GM23338 (cell line): ENCODE data around the gene DOCK2. TPM values are rescaled to one million over a fixed set of nuclear protein-coding genes. Genes with fewer than 3 reads are reported as not detected.

Experiments used
- ATAC-seq: fragments of 200-7000 bp; cut with Tn5 transposase; 3 replicates; pipeline ENCODE4 v1.9.1; 2020
- DNase-seq: peaks from one replicate; pipeline ENCODE4 v3.0.0-alpha.2; 2015; ENCODE audit warnings: low spot score
- H2AFZ ChIP-seq: fragments of 200-600 bp; sonication (generic); 2 replicates; pipeline ENCODE4 v1.8.0; 2016; ENCODE audit warnings: antibody characterized with exemption, mild to moderate bottlenecking, moderate library complexity
- H3F3A ChIP-seq: fragments of 200-600 bp; sonication (generic); replicated peaks from 2 replicates; pipeline ENCODE4 v1.8.0; 2017; ENCODE audit warnings: antibody characterized with exemption, mixed run types, low read depth
- H3K27ac ChIP-seq: fragments of 200-600 bp; sonication (generic); 2 replicates; pipeline ENCODE4 v1.6.1; 2016; ENCODE audit warnings: low read depth
- H3K27me3 ChIP-seq: fragments of 200-600 bp; sonication (generic); 2 replicates; pipeline ENCODE4 v1.8.0; 2016; ENCODE audit warnings: mild to moderate bottlenecking, mixed run types, moderate library complexity; ENCODE audit not compliant: insufficient read depth
- H3K36me3 ChIP-seq: fragments of 200-600 bp; sonication (generic); 2 replicates; pipeline ENCODE4 v1.8.0; 2016; ENCODE audit warnings: mild to moderate bottlenecking; ENCODE audit not compliant: insufficient read depth
- H3K4me1 ChIP-seq: fragments of 200-600 bp; sonication (generic); 2 replicates; pipeline ENCODE4 v1.8.0; 2016; ENCODE audit warnings: mild to moderate bottlenecking, moderate library complexity; ENCODE audit not compliant: insufficient read depth
- H3K4me2 ChIP-seq: fragments of 200-600 bp; sonication (generic); 2 replicates; pipeline ENCODE4 v1.7.1; 2017; ENCODE audit warnings: mixed run types
- H3K4me3 ChIP-seq: fragments of 200-600 bp; sonication (generic); 2 replicates; pipeline ENCODE4 v1.6.1; 2016; ENCODE audit warnings: mixed run types
- H3K79me2 ChIP-seq: fragments of 200-600 bp; sonication (generic); replicated peaks from 2 replicates; pipeline ENCODE4 v1.8.0; 2017; ENCODE audit warnings: mild to moderate bottlenecking; ENCODE audit not compliant: insufficient read depth
- H3K9me2 ChIP-seq: fragments of 200-600 bp; sonication (generic); 2 replicates; pipeline ENCODE4 v1.8.0; 2017; ENCODE audit not compliant: insufficient read depth
- H4K20me1 ChIP-seq: fragments of 200-600 bp; sonication (generic); replicated peaks from 2 replicates; pipeline ENCODE4 v1.8.0; 2017; ENCODE audit warnings: mild to moderate bottlenecking; ENCODE audit not compliant: insufficient read depth
- H3K27ac Mint-ChIP-seq: 2 replicates; pipeline ENCODE4 v1.8.0; 2020; ENCODE audit warnings: inconsistent platforms, mild to moderate bottlenecking, moderate library complexity, mixed read lengths
- H3K27me3 Mint-ChIP-seq: 3 replicates; pipeline ENCODE4 v1.8.0; 2022; ENCODE audit warnings: low read depth, mild to moderate bottlenecking, moderate library complexity, mixed read lengths, inconsistent platforms; ENCODE audit not compliant: insufficient read depth, poor library complexity
- H3K36me3 Mint-ChIP-seq: 3 replicates; pipeline ENCODE4 v1.8.0; 2021; ENCODE audit warnings: low read depth, mild to moderate bottlenecking, inconsistent platforms, moderate library complexity, mixed read lengths
- H3K4me1 Mint-ChIP-seq: 3 replicates; pipeline ENCODE4 v1.8.0; 2020; ENCODE audit warnings: mild to moderate bottlenecking, inconsistent platforms, mixed read lengths
- H3K4me3 Mint-ChIP-seq: 3 replicates; pipeline ENCODE4 v1.8.0; 2021; ENCODE audit warnings: moderate library complexity, mild to moderate bottlenecking, inconsistent platforms, mixed read lengths
- H3K9me3 Mint-ChIP-seq: 3 replicates; pipeline ENCODE4 v1.8.0; 2020; ENCODE audit warnings: moderate library complexity, mild to moderate bottlenecking, inconsistent platforms, mixed read lengths
- CREB1 ChIP-seq: fragments of 250-450 bp; sonication (Bioruptor Pico); IDR thresholded peaks from 2 replicates; pipeline ENCODE4 v1.5.0; 2020; ENCODE audit warnings: low read depth, mild to moderate bottlenecking, moderate library complexity
- EZH2phosphoT487 ChIP-seq: fragments of 200-600 bp; sonication (generic); IDR thresholded peaks from one replicate; pipeline ENCODE4 v1.8.1; 2018; ENCODE audit warnings: antibody characterized with exemption; ENCODE audit not compliant: unreplicated experiment
- JUNB ChIP-seq: IDR thresholded peaks from one replicate; pipeline ENCODE4 v1.6.1; 2016; ENCODE audit warnings: antibody characterized with exemption; ENCODE audit not compliant: unreplicated experiment
- NANOG ChIP-seq: IDR thresholded peaks from 2 replicates; pipeline ENCODE4 v1.6.1; 2016; ENCODE audit warnings: antibody characterized with exemption, borderline replicate concordance
- POLR2AphosphoS5 ChIP-seq: IDR thresholded peaks from 2 replicates; pipeline ENCODE4 v1.6.1; 2016; ENCODE audit warnings: antibody characterized with exemption, low read depth
- STAT1 ChIP-seq: IDR thresholded peaks from one replicate; pipeline ENCODE4 v1.6.1; 2016; ENCODE audit warnings: antibody characterized with exemption; ENCODE audit not compliant: unreplicated experiment
- ZNF114 ChIP-seq: fragments of 250-450 bp; sonication (Bioruptor Pico); IDR thresholded peaks from 2 replicates; pipeline ENCODE4 v1.5.0; 2020; ENCODE audit warnings: mild to moderate bottlenecking, moderate library complexity
- ZNF331 ChIP-seq: fragments of 250-450 bp; sonication (Bioruptor Pico); IDR thresholded peaks from 2 replicates; pipeline ENCODE4 v1.5.0; 2020; ENCODE audit warnings: low read depth, mild to moderate bottlenecking, moderate library complexity
- ZNF462 ChIP-seq: fragments of 250-450 bp; sonication (Bioruptor Pico); IDR thresholded peaks from 2 replicates; pipeline ENCODE4 v1.5.0; 2020; ENCODE audit warnings: mild to moderate bottlenecking, moderate library complexity
- polyA plus RNA-seq: library from polyadenylated mRNA; unstranded; fragments of >200 nt; fragmentation: Nextera tagmentation; extraction: Ambion mirVana; gene quantifications from 2 replicates; pipeline ENCODE4 v1.2.1, GENCODE V29; 2016
- total RNA-seq: library from RNA; depleted of rRNA; stranded (reverse); fragments of >200 nt; shearing (Covaris generic); gene quantifications from 2 replicates; pipeline ENCODE4 v1.2.3, GENCODE V29; 2014
- TF ChIP-seq, protein P1 (sequence below): IDR thresholded peaks from 2 replicates; pipeline ENCODE4 v1.6.1; 2016; ENCODE audit warnings: antibody characterized with exemption
- TF ChIP-seq, protein P2 (sequence below): IDR thresholded peaks from one replicate; pipeline ENCODE4 v1.6.1; 2018; ENCODE audit warnings: antibody characterized with exemption; ENCODE audit not compliant: unreplicated experiment

The DOCK2 gene
- total and polyA plus RNA-seq, 2 experiments from 2014 or later, result 3.7 to 9.4 TPM

- H3K4me3 Mint-ChIP-seq, result no peak overlapping the region
- H2AFZ ChIP-seq, result no peak overlapping the region
- H3K27ac ChIP-seq, result no peak overlapping the region
- H3K4me1 Mint-ChIP-seq, result no peaks in the 10 kb centered on the region
- H3K4me1 ChIP-seq, result no peaks in the 10 kb centered on the region
- no peaks in the 10 kb centered on the region for H3K9me3 Mint-ChIP-seq
- ATAC-seq (no peak), DNase-seq (no peak)
- no peaks in the 10 kb centered on the region for H3K36me3 ChIP-seq
- no peaks in the 10 kb centered on the region for H3K36me3 Mint-ChIP-seq
- H3K4me3 ChIP-seq, result no peak overlapping the region
- H4K20me1 ChIP-seq, result no peaks in the 10 kb centered on the region
- H3K79me2 ChIP-seq, result no peaks in the 10 kb centered on the region
- no peak for TF ChIP-seq NANOG
- H3K27me3 ChIP-seq, result no peaks in the 10 kb centered on the region
- peaks cover 5% of the 10 kb centered on the region for H3K27me3 Mint-ChIP-seq
- no peak overlapping the region for H3K4me2 ChIP-seq
- H3F3A ChIP-seq, result no peaks in the 10 kb centered on the region
- no peaks in the 10 kb centered on the region for H3K9me2 ChIP-seq
- H3K27ac Mint-ChIP-seq, result no peak overlapping the region
Measured at GRCh38 chr5:170081616-170082015, 444.5 kb downstream of the DOCK2 start.

GRCh38 chr5:170082701-170083100 is 445.6 kb downstream of the DOCK2 start:
- Mint-ChIP-seq H3K9me3 (no peaks in the 10 kb centered on the region), H3K4me3 (no peak overlapping the region), H3K27me3 (peaks cover 5% of the 10 kb centered on the region), H3K27ac (no peak overlapping the region), H3K36me3 (no peaks in the 10 kb centered on the region), H3K4me1 (no peaks in the 10 kb centered on the region)
- Histone ChIP-seq H3K27me3 (no peaks in the 10 kb centered on the region), H4K20me1 (no peaks in the 10 kb centered on the region), H3K4me1 (no peaks in the 10 kb centered on the region), H3K4me2 (no peak overlapping the region), H2AFZ (no peak overlapping the region), H3F3A (no peaks in the 10 kb centered on the region), H3K36me3 (no peaks in the 10 kb centered on the region), H3K27ac (no peak overlapping the region), H3K9me2 (no peaks in the 10 kb centered on the region), H3K4me3 (no peak overlapping the region), H3K79me2 (no peaks in the 10 kb centered on the region)
- DNase-seq (no peak), ATAC-seq (no peak)
- TF ChIP-seq, protein P1, sequence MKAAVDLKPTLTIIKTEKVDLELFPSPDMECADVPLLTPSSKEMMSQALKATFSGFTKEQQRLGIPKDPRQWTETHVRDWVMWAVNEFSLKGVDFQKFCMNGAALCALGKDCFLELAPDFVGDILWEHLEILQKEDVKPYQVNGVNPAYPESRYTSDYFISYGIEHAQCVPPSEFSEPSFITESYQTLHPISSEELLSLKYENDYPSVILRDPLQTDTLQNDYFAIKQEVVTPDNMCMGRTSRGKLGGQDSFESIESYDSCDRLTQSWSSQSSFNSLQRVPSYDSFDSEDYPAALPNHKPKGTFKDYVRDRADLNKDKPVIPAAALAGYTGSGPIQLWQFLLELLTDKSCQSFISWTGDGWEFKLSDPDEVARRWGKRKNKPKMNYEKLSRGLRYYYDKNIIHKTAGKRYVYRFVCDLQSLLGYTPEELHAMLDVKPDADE, result no peak
- TF ChIP-seq EZH2phosphoT487 (no peak), POLR2AphosphoS5 (no peak), ZNF462 (CRISPR knock-in tag) (no peak), NANOG (no peak), STAT1 (no peak), ZNF114 (no peak), ZNF331 (CRISPR knock-in tag) (no peak), JUNB (no peak), CREB1 (CRISPR knock-in tag) (no peak)
- TF ChIP-seq, protein P2, sequence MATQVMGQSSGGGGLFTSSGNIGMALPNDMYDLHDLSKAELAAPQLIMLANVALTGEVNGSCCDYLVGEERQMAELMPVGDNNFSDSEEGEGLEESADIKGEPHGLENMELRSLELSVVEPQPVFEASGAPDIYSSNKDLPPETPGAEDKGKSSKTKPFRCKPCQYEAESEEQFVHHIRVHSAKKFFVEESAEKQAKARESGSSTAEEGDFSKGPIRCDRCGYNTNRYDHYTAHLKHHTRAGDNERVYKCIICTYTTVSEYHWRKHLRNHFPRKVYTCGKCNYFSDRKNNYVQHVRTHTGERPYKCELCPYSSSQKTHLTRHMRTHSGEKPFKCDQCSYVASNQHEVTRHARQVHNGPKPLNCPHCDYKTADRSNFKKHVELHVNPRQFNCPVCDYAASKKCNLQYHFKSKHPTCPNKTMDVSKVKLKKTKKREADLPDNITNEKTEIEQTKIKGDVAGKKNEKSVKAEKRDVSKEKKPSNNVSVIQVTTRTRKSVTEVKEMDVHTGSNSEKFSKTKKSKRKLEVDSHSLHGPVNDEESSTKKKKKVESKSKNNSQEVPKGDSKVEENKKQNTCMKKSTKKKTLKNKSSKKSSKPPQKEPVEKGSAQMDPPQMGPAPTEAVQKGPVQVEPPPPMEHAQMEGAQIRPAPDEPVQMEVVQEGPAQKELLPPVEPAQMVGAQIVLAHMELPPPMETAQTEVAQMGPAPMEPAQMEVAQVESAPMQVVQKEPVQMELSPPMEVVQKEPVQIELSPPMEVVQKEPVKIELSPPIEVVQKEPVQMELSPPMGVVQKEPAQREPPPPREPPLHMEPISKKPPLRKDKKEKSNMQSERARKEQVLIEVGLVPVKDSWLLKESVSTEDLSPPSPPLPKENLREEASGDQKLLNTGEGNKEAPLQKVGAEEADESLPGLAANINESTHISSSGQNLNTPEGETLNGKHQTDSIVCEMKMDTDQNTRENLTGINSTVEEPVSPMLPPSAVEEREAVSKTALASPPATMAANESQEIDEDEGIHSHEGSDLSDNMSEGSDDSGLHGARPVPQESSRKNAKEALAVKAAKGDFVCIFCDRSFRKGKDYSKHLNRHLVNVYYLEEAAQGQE, result no peak
